ENCODE measurements around the gene EFEMP1.

- TF ChIP-seq CTCF (IDR thresholded peaks at IDR 0.05 in 8 of 11, conservative IDR thresholded peaks at IDR 0.05 in 3 of 11) (no peak), POLR2A (IDR thresholded peaks at IDR 0.05) (no peak), POLR2AphosphoS5 (IDR thresholded peaks at IDR 0.05) (no peak)
Measured at GRCh38 chr2:55840460-55840859, 83.1 kb downstream of the EFEMP1 start.
